ENCODE data around the gene AGAP1. TPM values are rescaled to one million over a fixed set of nuclear protein-coding genes. Genes with fewer than 3 reads are reported as not detected.

Gene AGAP1
- total RNA-seq, 1 experiment from 2014 or later: 25.8 TPM

- Histone ChIP-seq H2BK5ac (ENCODE audit: insufficient read length, low read length) (no peak overlapping the region), H3K79me2 (ENCODE audit: insufficient read depth, low read length) (no peaks in the 10 kb centered on the region), H3K23ac (ENCODE audit: insufficient read length, low read depth, low read length) (no peak overlapping the region), H2BK12ac (ENCODE audit: insufficient read length, low read depth, low read length) (no peak overlapping the region), H3K4me1 (ENCODE audit: insufficient read depth, low read length) (no peaks in the 10 kb centered on the region), H2BK20ac (ENCODE audit: low read depth, low read length, poor library complexity, severe bottlenecking) (no peak overlapping the region), H2AK5ac (ENCODE audit: insufficient read length, low read length) (no peak overlapping the region), H4K91ac (ENCODE audit: insufficient read length, low read depth, low read length) (no peak overlapping the region), H3K27me3 (ENCODE audit: insufficient read depth, low read length) (no peaks in the 10 kb centered on the region), H3K18ac (ENCODE audit: insufficient read length, low read depth, low read length) (no peak overlapping the region), H3K79me1 (ENCODE audit: insufficient read depth, low read depth, low read length, poor library complexity, severe bottlenecking) (no peaks in the 10 kb centered on the region), H3K9me3 (ENCODE audit: control insufficient read depth, low read depth, low read length) (no peaks in the 10 kb centered on the region), H3K56ac (ENCODE audit: insufficient read length, low read depth, low read length) (no peak overlapping the region), H3K23me2 (ENCODE audit: insufficient read length, low read depth, low read length, poor library complexity, severe bottlenecking) (no peaks in the 10 kb centered on the region), H4K5ac (ENCODE audit: insufficient read length, low read depth, low read length) (no peak overlapping the region), H4K8ac (replicated peaks; ENCODE audit: insufficient read length, low read depth, low read length) (no peak overlapping the region), H2AFZ (ENCODE audit: low read length) (no peak overlapping the region), H4K20me1 (ENCODE audit: control insufficient read depth, insufficient read depth, insufficient read length) (no peaks in the 10 kb centered on the region), H3T11ph (ENCODE audit: low read length) (no peak overlapping the region), H3K9ac (ENCODE audit: extremely low read depth, insufficient read length, low read length) (no peak overlapping the region), H3K4me2 (ENCODE audit: insufficient read depth, insufficient read length, low read length) (no peak overlapping the region), H3K27ac (ENCODE audit: insufficient read length, low read depth, low read length) (no peak overlapping the region), H3K14ac (ENCODE audit: insufficient read depth, low read length) (no peak overlapping the region), H2BK120ac (ENCODE audit: low read depth, low read length, poor library complexity, severe bottlenecking) (no peak overlapping the region), H2BK15ac (ENCODE audit: low read depth, low read length) (no peak overlapping the region), H3K4ac (ENCODE audit: low read depth, low read length) (no peak overlapping the region)
- no peaks in the 10 kb centered on the region for H3K9me3 Mint-ChIP-seq
- H3K27ac Mint-ChIP-seq: no peak overlapping the region
- peaks cover 2 to 10% of the 10 kb centered on the region in 2 experiments; a peak in 2 of 4 replicates for H3K4me1 Mint-ChIP-seq
- H3K36me3 Mint-ChIP-seq (ENCODE audit: insufficient read depth in 1 of 3, low read depth in 3 of 3): peaks cover 10 to 32% (median 21%) of the 10 kb centered on the region in 3 experiments; a peak in 5 of 7 replicates
- no peak for DNase-seq
- H3K27me3 Mint-ChIP-seq (ENCODE audit: low read depth): no peaks in the 10 kb centered on the region; the same call in 1 of the 2 replicates
- H3K4me3 Mint-ChIP-seq: no peak overlapping the region
- TF ChIP-seq CTCF (conservative IDR thresholded peaks at IDR 0.05): no peak
- no CpG with 5 or more reads among the region's 7 CpGs for WGBS (ENCODE audit: extremely low coverage, insufficient read length, low lambda C conversion rate)
Measured at GRCh38 chr2:235722869-235723268, 229.0 kb downstream of the AGAP1 start.

Measured in H9 (cell line).